Bronchial epithelial cell (primary cell): Measurements from ENCODE around the gene CACNA1E. TPM values are rescaled to one million over a fixed set of nuclear protein-coding genes. Genes with fewer than 3 reads are reported as not detected.

Experiments
- DNase-seq: peaks from one replicate; pipeline ENCODE4 v3.0.0-alpha.2; 2010; ENCODE audit warnings: low read depth
- FAIRE-seq: peaks from 2 replicates; lab custom pipeline; 2011; peaks lifted over from hg19 to GRCh38; lab: Jason Lieb, UNC
- H3K27me3 ChIP-seq: 2 replicates; pipeline ENCODE4 v1.5.1; 2011; ENCODE audit warnings: low read length; ENCODE audit not compliant: control insufficient read depth, insufficient read depth
- H3K36me3 ChIP-seq: 2 replicates; pipeline ENCODE4 v1.5.1; 2011; ENCODE audit warnings: low read length; ENCODE audit not compliant: control insufficient read depth, insufficient read depth
- H3K4me3 ChIP-seq: 2 replicates; pipeline ENCODE4 v1.5.1; 2011; ENCODE audit warnings: mild to moderate bottlenecking, low read depth, low read length, control low read depth
- CTCF ChIP-seq: IDR thresholded peaks from 2 replicates; pipeline ENCODE4 v1.5.1; 2011; ENCODE audit warnings: mild to moderate bottlenecking, moderate library complexity, low read length, control low read depth, inconsistent platforms; ENCODE audit not compliant: insufficient read depth, severe bottlenecking
- total RNA-seq: library from RNA; depleted of rRNA; stranded (reverse); fragments of >200 nt; gene quantifications from 2 replicates; pipeline ENCODE4 v1.2.1, GENCODE V29; 2014

Gene CACNA1E
- total RNA-seq, 1 donor from 2014 or later, result not detected

- no peak for TF ChIP-seq CTCF
- no peak for FAIRE-seq
- DNase-seq, result no peak
- Histone ChIP-seq H3K27me3 (peaks cover 1% of the 10 kb centered on the region), H3K36me3 (no peaks in the 10 kb centered on the region), H3K4me3 (no peak overlapping the region)
These were observed 40.0 kb upstream of the CACNA1E start for GRCh38 chr1:181443231-181443853.

GRCh38 chr1:181445436-181445835 is 37.9 kb upstream of the CACNA1E start:
- Histone ChIP-seq H3K27me3 (peaks cover under 1% of the 10 kb centered on the region), H3K36me3 (no peaks in the 10 kb centered on the region), H3K4me3 (no peak overlapping the region)
- no peak for TF ChIP-seq CTCF
- DNase-seq (no peak), FAIRE-seq (no peak)

- no peak for TF ChIP-seq CTCF
- Histone ChIP-seq H3K36me3 (no peaks in the 10 kb centered on the region), H3K4me3 (no peak overlapping the region), H3K27me3 (no peaks in the 10 kb centered on the region)
- no peak for DNase-seq
- FAIRE-seq, result no peak
These were observed 34.9 kb upstream of the CACNA1E start for GRCh38 chr1:181448461-181448860.

GRCh38 chr1:181451661-181452230 is 31.6 kb upstream of the CACNA1E start:
- FAIRE-seq (no peak), DNase-seq (no peak)
- Histone ChIP-seq H3K27me3 (no peaks in the 10 kb centered on the region), H3K36me3 (no peaks in the 10 kb centered on the region), H3K4me3 (no peak overlapping the region)
- TF ChIP-seq CTCF, result no peak

GRCh38 chr1:181452746-181453145 is 30.6 kb upstream of the CACNA1E start:
- TF ChIP-seq CTCF, result no peak
- Histone ChIP-seq H3K36me3 (no peaks in the 10 kb centered on the region), H3K4me3 (no peak overlapping the region), H3K27me3 (no peaks in the 10 kb centered on the region)
- DNase-seq (no peak), FAIRE-seq (no peak)
